ENCODE results near the gene RPTN.

The RPTN gene

GRCh38 chr1:152125834-152126443 is 33.1 kb downstream of the RPTN start:
- DNase-seq (ENCODE audit: low spot score): no peak
- no peak for TF ChIP-seq CTCF (IDR thresholded peaks at IDR 0.05; ENCODE audit: extremely low read depth, missing control alignments)

- TF ChIP-seq CTCF (IDR thresholded peaks at IDR 0.05; ENCODE audit: extremely low read depth, missing control alignments): no peak
- no peak for DNase-seq (ENCODE audit: low spot score)
Measured at GRCh38 chr1:152118915-152119314, 40.1 kb downstream of the RPTN start.

- TF ChIP-seq CTCF (IDR thresholded peaks at IDR 0.05; ENCODE audit: extremely low read depth, missing control alignments): no peak
- DNase-seq (ENCODE audit: low spot score): no peak
Measured at GRCh38 chr1:152115344-152115743, 43.7 kb downstream of the RPTN start, which contains the start of gene TCHH. TCHH (minus strand) TSS chr1:152115444; CDS start chr1:152114080, 1,364 bp downstream.

GRCh38 chr1:152112885-152113432 is 46.1 kb downstream of the RPTN start:
- no peak for DNase-seq (ENCODE audit: low spot score)
- no peak for TF ChIP-seq CTCF (IDR thresholded peaks at IDR 0.05; ENCODE audit: extremely low read depth, missing control alignments)

GRCh38 chr1:152112101-152112884 is 46.7 kb downstream of the RPTN start:
- DNase-seq (ENCODE audit: low spot score): no peak
- no peak for TF ChIP-seq CTCF (IDR thresholded peaks at IDR 0.05; ENCODE audit: extremely low read depth, missing control alignments)

GRCh38 chr1:152111515-152111968 is 47.5 kb downstream of the RPTN start:
- no peak for TF ChIP-seq CTCF (IDR thresholded peaks at IDR 0.05; ENCODE audit: extremely low read depth, missing control alignments)
- DNase-seq (ENCODE audit: low spot score): no peak
